ENCODE measurements around the gene BMP6.

DNA sequence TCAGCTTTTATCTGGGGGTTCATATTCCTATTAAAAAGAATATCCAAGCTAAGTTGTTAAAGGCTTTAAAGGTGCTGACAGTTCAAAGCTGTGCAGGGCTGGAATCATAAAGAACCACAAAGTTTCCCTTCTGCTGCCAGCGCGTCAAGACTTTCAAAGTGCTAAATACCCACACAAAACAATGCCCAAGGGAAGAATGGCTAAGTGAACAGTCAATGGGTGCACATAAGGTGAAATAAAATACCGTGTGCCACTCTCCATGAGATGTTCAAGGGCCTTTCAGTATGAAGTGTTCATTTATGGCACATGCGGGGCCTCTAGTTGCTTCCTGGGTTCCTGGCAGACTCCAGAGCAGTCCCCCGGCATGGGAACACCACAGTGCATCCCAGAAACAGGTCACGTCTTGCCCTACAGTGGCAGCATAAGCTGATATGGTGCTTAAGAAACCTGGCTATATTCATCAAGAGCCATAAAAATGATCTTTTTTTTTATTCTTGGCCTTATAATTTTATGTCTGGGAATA lies 170.6 kb downstream of the BMP6 start:
- TF ChIP-seq CTCF (conservative IDR thresholded peaks at IDR 0.05; ENCODE audit: low read depth, low read length), result no peak
- TF ChIP-seq EZH2 (IDR thresholded peaks at IDR 0.05; ENCODE audit: low read length, unreplicated experiment), result no peak

Measured in PC-3 (cell line).